ENCODE data around the gene ADAM15.

DNA sequence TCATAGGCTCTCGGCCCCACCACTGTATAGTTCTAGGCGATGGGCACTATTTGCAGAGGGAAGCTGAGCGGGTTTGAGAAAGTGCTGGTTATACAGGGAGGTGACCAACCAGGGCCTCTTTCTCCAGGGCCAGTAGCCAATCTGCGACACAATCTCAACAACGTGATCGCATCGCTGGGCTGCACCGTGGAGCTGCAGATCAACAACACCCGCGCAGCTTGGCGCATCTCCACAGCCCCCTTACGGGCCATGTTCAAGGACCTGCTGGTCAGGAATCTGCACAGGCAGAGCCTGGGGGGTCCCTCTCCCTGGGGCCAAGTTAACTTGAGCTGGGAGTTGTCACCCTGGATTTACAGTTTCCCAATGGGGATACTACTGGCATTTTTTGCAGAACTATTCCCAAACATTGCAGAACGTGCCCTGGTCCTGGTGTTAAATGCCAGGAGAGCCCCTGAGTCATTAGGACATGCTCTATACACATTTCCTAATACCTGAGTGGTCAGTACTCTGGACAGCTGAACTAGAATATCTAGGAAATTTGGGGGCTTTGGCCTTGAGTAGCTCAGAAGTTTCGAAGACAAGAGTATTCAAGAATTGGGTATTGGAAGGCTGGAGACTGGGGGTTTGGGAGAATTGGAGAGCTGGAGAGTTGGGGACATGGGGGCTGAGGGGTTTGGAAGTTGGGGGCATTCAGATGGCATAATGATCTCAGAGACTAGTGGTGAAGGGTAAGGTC lies 10.6 kb upstream of the ADAM15 start:
- TF ChIP-seq, protein P1, sequence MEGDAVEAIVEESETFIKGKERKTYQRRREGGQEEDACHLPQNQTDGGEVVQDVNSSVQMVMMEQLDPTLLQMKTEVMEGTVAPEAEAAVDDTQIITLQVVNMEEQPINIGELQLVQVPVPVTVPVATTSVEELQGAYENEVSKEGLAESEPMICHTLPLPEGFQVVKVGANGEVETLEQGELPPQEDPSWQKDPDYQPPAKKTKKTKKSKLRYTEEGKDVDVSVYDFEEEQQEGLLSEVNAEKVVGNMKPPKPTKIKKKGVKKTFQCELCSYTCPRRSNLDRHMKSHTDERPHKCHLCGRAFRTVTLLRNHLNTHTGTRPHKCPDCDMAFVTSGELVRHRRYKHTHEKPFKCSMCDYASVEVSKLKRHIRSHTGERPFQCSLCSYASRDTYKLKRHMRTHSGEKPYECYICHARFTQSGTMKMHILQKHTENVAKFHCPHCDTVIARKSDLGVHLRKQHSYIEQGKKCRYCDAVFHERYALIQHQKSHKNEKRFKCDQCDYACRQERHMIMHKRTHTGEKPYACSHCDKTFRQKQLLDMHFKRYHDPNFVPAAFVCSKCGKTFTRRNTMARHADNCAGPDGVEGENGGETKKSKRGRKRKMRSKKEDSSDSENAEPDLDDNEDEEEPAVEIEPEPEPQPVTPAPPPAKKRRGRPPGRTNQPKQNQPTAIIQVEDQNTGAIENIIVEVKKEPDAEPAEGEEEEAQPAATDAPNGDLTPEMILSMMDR (IDR thresholded peaks at IDR 0.05): no peak
- TF ChIP-seq RAD21 (conservative IDR thresholded peaks at IDR 0.05 in 1 of 2, IDR thresholded peaks at IDR 0.05 in 1 of 2): no peak
- TF ChIP-seq MYC (IDR thresholded peaks at IDR 0.05; ENCODE audit: borderline replicate concordance, low read length): no peak
- TF ChIP-seq POLR2A (IDR thresholded peaks at IDR 0.05; ENCODE audit: low read length): no peak
- TF ChIP-seq, protein P2, sequence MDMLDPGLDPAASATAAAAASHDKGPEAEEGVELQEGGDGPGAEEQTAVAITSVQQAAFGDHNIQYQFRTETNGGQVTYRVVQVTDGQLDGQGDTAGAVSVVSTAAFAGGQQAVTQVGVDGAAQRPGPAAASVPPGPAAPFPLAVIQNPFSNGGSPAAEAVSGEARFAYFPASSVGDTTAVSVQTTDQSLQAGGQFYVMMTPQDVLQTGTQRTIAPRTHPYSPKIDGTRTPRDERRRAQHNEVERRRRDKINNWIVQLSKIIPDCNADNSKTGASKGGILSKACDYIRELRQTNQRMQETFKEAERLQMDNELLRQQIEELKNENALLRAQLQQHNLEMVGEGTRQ (IDR thresholded peaks at IDR 0.05): no peak

Measured in A549 (cell line).